WERI-Rb-1 (cell line): ENCODE data around the gene RBM45.

Experiments used
- DNase-seq: peaks from one replicate; pipeline ENCODE4 v3.0.0-alpha.2; 2020
- H3K27ac ChIP-seq: fragments of 250-450 bp; sonication (Bioruptor Pico); 2 replicates; pipeline ENCODE4 v1.5.1; 2020; ENCODE audit warnings: mild to moderate bottlenecking, moderate library complexity
- H3K27me3 ChIP-seq: fragments of 250-450 bp; sonication (Bioruptor Pico); 2 replicates; pipeline ENCODE4 v1.5.1; 2021; ENCODE audit warnings: mild to moderate bottlenecking, low read depth, moderate library complexity; ENCODE audit not compliant: insufficient read depth, severe bottlenecking
- H3K36me3 ChIP-seq: fragments of 250-450 bp; sonication (Bioruptor Pico); 2 replicates; pipeline ENCODE4 v1.5.1; 2020; ENCODE audit warnings: mild to moderate bottlenecking, moderate library complexity
- H3K4me3 ChIP-seq: 2 replicates; pipeline ENCODE4 v1.5.1; 2011; ENCODE audit warnings: low read depth, mild to moderate bottlenecking, control low read depth, low read length
- H3K9me3 ChIP-seq: fragments of 250-450 bp; sonication (Bioruptor Pico); 2 replicates; pipeline ENCODE4 v1.5.1; 2021; ENCODE audit warnings: mild to moderate bottlenecking, moderate library complexity; ENCODE audit not compliant: severe bottlenecking
- CTCF ChIP-seq: IDR thresholded peaks from 2 replicates; pipeline ENCODE4 v1.5.1; 2011; ENCODE audit warnings: low read depth, mild to moderate bottlenecking, control low read depth, inconsistent platforms, low read length

The RBM45 gene

GRCh38 chr2:178125125-178125524, 12.9 kb downstream of the RBM45 start:
- DNase-seq: no peak
- no peaks in the 10 kb centered on the region for H3K9me3 ChIP-seq
- H3K36me3 ChIP-seq: peaks cover 9% of the 10 kb centered on the region; the same call in 1 of the 2 replicates
- H3K27me3 ChIP-seq: no peaks in the 10 kb centered on the region
- no peak overlapping the region for H3K4me3 ChIP-seq
- H3K27ac ChIP-seq: no peak overlapping the region
- no peak for TF ChIP-seq CTCF

- Histone ChIP-seq H3K9me3 (no peaks in the 10 kb centered on the region), H3K27me3 (no peaks in the 10 kb centered on the region), H3K27ac (no peak overlapping the region), H3K36me3 (peaks cover 9% of the 10 kb centered on the region; the same call in 1 of the 2 replicates), H3K4me3 (no peak overlapping the region)
- no peak for DNase-seq
- no peak for TF ChIP-seq CTCF
These were observed 13.6 kb downstream of the RBM45 start for GRCh38 chr2:178125862-178126261.

- Histone ChIP-seq H3K9me3 (no peaks in the 10 kb centered on the region), H3K27me3 (no peaks in the 10 kb centered on the region), H3K36me3 (peaks cover 4% of the 10 kb centered on the region; the same call in 1 of the 2 replicates), H3K4me3 (no peak overlapping the region), H3K27ac (no peak overlapping the region)
- DNase-seq: no peak
- TF ChIP-seq CTCF: no peak
These were observed 16.8 kb downstream of the RBM45 start for GRCh38 chr2:178128836-178129630.

- Histone ChIP-seq H3K36me3 (no peaks in the 10 kb centered on the region), H3K9me3 (no peaks in the 10 kb centered on the region), H3K27me3 (no peaks in the 10 kb centered on the region), H3K4me3 (no peak overlapping the region), H3K27ac (no peak overlapping the region)
- DNase-seq: no peak
- TF ChIP-seq CTCF: no peak
These were observed 24.2 kb downstream of the RBM45 start for GRCh38 chr2:178136321-178137025.

- Histone ChIP-seq H3K27me3 (no peaks in the 10 kb centered on the region), H3K9me3 (no peaks in the 10 kb centered on the region), H3K27ac (no peak overlapping the region), H3K36me3 (no peaks in the 10 kb centered on the region), H3K4me3 (no peak overlapping the region)
- no peak for DNase-seq
- no peak for TF ChIP-seq CTCF
These were observed 30.2 kb downstream of the RBM45 start for GRCh38 chr2:178142274-178143065.
